ENCODE results near the gene GSS. TPM values are rescaled to one million over a fixed set of nuclear protein-coding genes. Genes with fewer than 3 reads are reported as not detected.

Gene GSS
- total RNA-seq, 4 donors from 2014 or later = 28.0 to 47.6 (median 35.6) TPM

- H3K36me3 ChIP-seq = peaks cover 0 to 39% of the 10 kb centered on the region in 2 donors
- no peak for ATAC-seq
These were observed 7.6 kb downstream of the GSS start for GRCh38 chr20:34948030-34948429.

GRCh38 chr20:34947336-34947735 is 8.3 kb downstream of the GSS start:
- Histone ChIP-seq H3K36me3 (peaks cover 0 to 46% of the 10 kb centered on the region in 2 donors), H3K9me3 (no peaks in the 10 kb centered on the region), H3K4me1 (peaks cover 0 to 15% (median 4%) of the 10 kb centered on the region in 3 donors), H3K27me3 (no peaks in the 10 kb centered on the region), H3K27ac (peak overlapping the region in 1 of 4 donors; percentile 11), H3K4me3 (no peak overlapping the region)
- no peak for ATAC-seq
- TF ChIP-seq CTCF (IDR thresholded peaks at IDR 0.05) (no peak), POLR2A (IDR thresholded peaks at IDR 0.05) (no peak), EP300 (IDR thresholded peaks at IDR 0.05) (no peak), POLR2AphosphoS5 (IDR thresholded peaks at IDR 0.05) (no peak)

More at GRCh38 chr20:34948030-34948429, 7.6 kb downstream of the GSS start:
- TF ChIP-seq CTCF (IDR thresholded peaks at IDR 0.05) (no peak), POLR2AphosphoS5 (IDR thresholded peaks at IDR 0.05) (peak; percentile 41), EP300 (IDR thresholded peaks at IDR 0.05) (no peak), POLR2A (IDR thresholded peaks at IDR 0.05) (no peak)
- Histone ChIP-seq H3K4me3 (no peak overlapping the region), H3K9me3 (no peaks in the 10 kb centered on the region), H3K27me3 (no peaks in the 10 kb centered on the region), H3K27ac (no peak overlapping the region), H3K4me1 (peaks cover 0 to 15% (median 4%) of the 10 kb centered on the region in 3 donors)

- TF ChIP-seq CTCF (IDR thresholded peaks at IDR 0.05) = no peak
- TF ChIP-seq POLR2AphosphoS5 (IDR thresholded peaks at IDR 0.05) = peak; percentile 57
- TF ChIP-seq POLR2A (IDR thresholded peaks at IDR 0.05) = no peak
- Histone ChIP-seq H3K4me1 (peaks cover 0 to 15% (median 4%) of the 10 kb centered on the region in 3 donors), H3K4me3 (no peak overlapping the region), H3K9me3 (no peaks in the 10 kb centered on the region), H3K27ac (peak overlapping the region in 1 of 4 donors; percentile 18), H3K36me3 (peaks cover 0 to 51% of the 10 kb centered on the region in 2 donors), H3K27me3 (no peaks in the 10 kb centered on the region)
- ATAC-seq = no peak
- 87 to 88% methylated on average over 3 of the region's 3 CpGs for WGBS, 2 donors (ENCODE audit: low coverage in 1 of 2)
These were observed 8.9 kb downstream of the GSS start for GRCh38 chr20:34946661-34947060.

GRCh38 chr20:34945315-34946077 is 10.1 kb downstream of the GSS start:
- ATAC-seq = peak; percentile 57
- H3K9me3 ChIP-seq = no peaks in the 10 kb centered on the region
- 58 to 70% methylated on average over 5 to 6 of the region's 7 CpGs for WGBS, 2 donors (ENCODE audit: low coverage in 1 of 2)
- H3K4me1 ChIP-seq = peaks cover 0 to 15% (median 4%) of the 10 kb centered on the region in 3 donors
- no peaks in the 10 kb centered on the region for H3K27me3 ChIP-seq
- peak overlapping the region in 3 of 4 donors; percentile 5 to 62 (median 55) for H3K27ac ChIP-seq
- no peak for TF ChIP-seq POLR2A (IDR thresholded peaks at IDR 0.05)
- TF ChIP-seq POLR2AphosphoS5 (IDR thresholded peaks at IDR 0.05) = peak; percentile 78
- TF ChIP-seq EP300 (IDR thresholded peaks at IDR 0.05) = no peak
- TF ChIP-seq CTCF (IDR thresholded peaks at IDR 0.05) = no peak
- H3K4me3 ChIP-seq = no peak overlapping the region
- H3K36me3 ChIP-seq = peaks cover 0 to 56% of the 10 kb centered on the region in 2 donors

Data from gastroesophageal sphincter (tissue), 4 donors.